Measurements from ENCODE around the gene AMBRA1. TPM values are rescaled to one million over a fixed set of nuclear protein-coding genes. Genes with fewer than 3 reads are reported as not detected.

The AMBRA1 gene
- total RNA-seq, 1 donor: 29.1 TPM

GRCh38 chr11:46363455-46364005, 230.3 kb downstream of the AMBRA1 start:
- no peak overlapping the region for H3K4me3 ChIP-seq (ENCODE audit: low read length)
- H3K9me3 ChIP-seq (ENCODE audit: low read depth, low read length): no peaks in the 10 kb centered on the region
- no peaks in the 10 kb centered on the region for H3K27me3 ChIP-seq (ENCODE audit: insufficient read depth, low read length)
- H3K4me1 ChIP-seq (ENCODE audit: insufficient read depth, low read length): peaks cover 59% of the 10 kb centered on the region

- H3K27me3 ChIP-seq (ENCODE audit: insufficient read depth, low read length): no peaks in the 10 kb centered on the region
- H3K9me3 ChIP-seq (ENCODE audit: low read depth, low read length): no peaks in the 10 kb centered on the region
- peaks cover 63% of the 10 kb centered on the region for H3K4me1 ChIP-seq (ENCODE audit: insufficient read depth, low read length)
- H3K4me3 ChIP-seq (ENCODE audit: low read length): no peak overlapping the region
Measured at GRCh38 chr11:46363031-46363407, 230.8 kb downstream of the AMBRA1 start.

GRCh38 chr11:46362156-46363030, 231.4 kb downstream of the AMBRA1 start:
- no peak overlapping the region for H3K4me3 ChIP-seq (ENCODE audit: low read length)

GRCh38 chr11:46361283-46362155, 232.3 kb downstream of the AMBRA1 start:
- Histone ChIP-seq H3K4me1 (ENCODE audit: insufficient read depth, low read length) (peaks cover 70% of the 10 kb centered on the region), H3K9me3 (ENCODE audit: low read depth, low read length) (no peaks in the 10 kb centered on the region), H3K4me3 (ENCODE audit: low read length) (peak overlapping the region; percentile 24), H3K27me3 (ENCODE audit: insufficient read depth, low read length) (no peaks in the 10 kb centered on the region)

More at GRCh38 chr11:46362156-46363030, 231.4 kb downstream of the AMBRA1 start:
- Histone ChIP-seq H3K9me3 (ENCODE audit: low read depth, low read length) (no peaks in the 10 kb centered on the region), H3K27me3 (ENCODE audit: insufficient read depth, low read length) (no peaks in the 10 kb centered on the region), H3K4me1 (ENCODE audit: insufficient read depth, low read length) (peaks cover 69% of the 10 kb centered on the region)

- peaks cover 74% of the 10 kb centered on the region for H3K4me1 ChIP-seq (ENCODE audit: insufficient read depth, low read length)
- H3K27me3 ChIP-seq (ENCODE audit: insufficient read depth, low read length): no peaks in the 10 kb centered on the region
- H3K9me3 ChIP-seq (ENCODE audit: low read depth, low read length): no peaks in the 10 kb centered on the region
- peak overlapping the region; percentile 24 for H3K4me3 ChIP-seq (ENCODE audit: low read length)
Measured at GRCh38 chr11:46360878-46361277, 232.9 kb downstream of the AMBRA1 start.

- H3K4me1 ChIP-seq (ENCODE audit: insufficient read depth, low read length): peaks cover 79% of the 10 kb centered on the region
- no peaks in the 10 kb centered on the region for H3K9me3 ChIP-seq (ENCODE audit: low read depth, low read length)
- no peaks in the 10 kb centered on the region for H3K27me3 ChIP-seq (ENCODE audit: insufficient read depth, low read length)
- no peak overlapping the region for H3K4me3 ChIP-seq (ENCODE audit: low read length)
Measured at GRCh38 chr11:46359953-46360352, 233.9 kb downstream of the AMBRA1 start.

GRCh38 chr11:46357483-46357936, 236.3 kb downstream of the AMBRA1 start:
- H3K4me3 ChIP-seq (ENCODE audit: low read length): no peak overlapping the region
- H3K9me3 ChIP-seq (ENCODE audit: low read depth, low read length): no peaks in the 10 kb centered on the region
- no peaks in the 10 kb centered on the region for H3K27me3 ChIP-seq (ENCODE audit: insufficient read depth, low read length)
- peaks cover 83% of the 10 kb centered on the region for H3K4me1 ChIP-seq (ENCODE audit: insufficient read depth, low read length)

GRCh38 chr11:46356924-46357482, 236.8 kb downstream of the AMBRA1 start:
- Histone ChIP-seq H3K9me3 (ENCODE audit: low read depth, low read length) (no peaks in the 10 kb centered on the region), H3K27me3 (ENCODE audit: insufficient read depth, low read length) (no peaks in the 10 kb centered on the region), H3K4me3 (ENCODE audit: low read length) (no peak overlapping the region), H3K4me1 (ENCODE audit: insufficient read depth, low read length) (peaks cover 83% of the 10 kb centered on the region)

- Histone ChIP-seq H3K4me1 (ENCODE audit: insufficient read depth, low read length) (peaks cover 91% of the 10 kb centered on the region), H3K4me3 (ENCODE audit: low read length) (no peak overlapping the region), H3K27me3 (ENCODE audit: insufficient read depth, low read length) (no peaks in the 10 kb centered on the region), H3K9me3 (ENCODE audit: low read depth, low read length) (no peaks in the 10 kb centered on the region)
Measured at GRCh38 chr11:46353698-46354097, 240.1 kb downstream of the AMBRA1 start.

- H3K4me3 ChIP-seq (ENCODE audit: low read length): no peak overlapping the region
- peaks cover 89% of the 10 kb centered on the region for H3K4me1 ChIP-seq (ENCODE audit: insufficient read depth, low read length)
- no peaks in the 10 kb centered on the region for H3K27me3 ChIP-seq (ENCODE audit: insufficient read depth, low read length)
- H3K9me3 ChIP-seq (ENCODE audit: low read depth, low read length): no peaks in the 10 kb centered on the region
Measured at GRCh38 chr11:46352063-46352841, 241.6 kb downstream of the AMBRA1 start.

- peaks cover 87% of the 10 kb centered on the region for H3K4me1 ChIP-seq (ENCODE audit: insufficient read depth, low read length)
- no peak overlapping the region for H3K4me3 ChIP-seq (ENCODE audit: low read length)
- no peaks in the 10 kb centered on the region for H3K27me3 ChIP-seq (ENCODE audit: insufficient read depth, low read length)
- H3K9me3 ChIP-seq (ENCODE audit: low read depth, low read length): no peaks in the 10 kb centered on the region
Measured at GRCh38 chr11:46351606-46352005, 242.2 kb downstream of the AMBRA1 start.

- Histone ChIP-seq H3K4me1 (ENCODE audit: insufficient read depth, low read length) (peaks cover 87% of the 10 kb centered on the region), H3K27me3 (ENCODE audit: insufficient read depth, low read length) (no peaks in the 10 kb centered on the region), H3K4me3 (ENCODE audit: low read length) (no peak overlapping the region), H3K9me3 (ENCODE audit: low read depth, low read length) (no peaks in the 10 kb centered on the region)
Measured at GRCh38 chr11:46351148-46351547, 242.7 kb downstream of the AMBRA1 start.

- Histone ChIP-seq H3K4me3 (ENCODE audit: low read length) (no peak overlapping the region), H3K27me3 (ENCODE audit: insufficient read depth, low read length) (no peaks in the 10 kb centered on the region), H3K9me3 (ENCODE audit: low read depth, low read length) (no peaks in the 10 kb centered on the region), H3K4me1 (ENCODE audit: insufficient read depth, low read length) (peaks cover 87% of the 10 kb centered on the region)
Measured at GRCh38 chr11:46350695-46351094, 243.1 kb downstream of the AMBRA1 start.
